NCI-H526 treated with DMSO at 0.1 percent for 48 hours (cell line): ENCODE measurements around the gene ZNF142.
A peak's percentile ranks its signal among the peaks of the same experiment; 100 is the strongest.

Source experiments
- DNase-seq: peaks from one replicate; lab custom pipeline; 2025; lab: John Stamatoyannopoulos, UW

Gene ZNF142

GRCh38 chr2:218659258-218659987, at the start of gene ZNF142, which contains the start of gene BCS1L:
TSS of gene ZNF142 (minus strand) at chr2:218659623. CDS start at chr2:218656429, 3,194 bp downstream.
TSS of gene BCS1L (plus strand) at chr2:218659683. CDS start at chr2:218660988, 1,305 bp downstream.
- DNase-seq, result peak; percentile 86

- DNase-seq, result no peak
Observed at GRCh38 chr2:218708086-218708485, 48.7 kb upstream of the ZNF142 start.

GRCh38 chr2:218703341-218703740, 43.9 kb upstream of the ZNF142 start:
- no peak for DNase-seq

- DNase-seq, result no peak
Observed at GRCh38 chr2:218701806-218702205, 42.4 kb upstream of the ZNF142 start.

GRCh38 chr2:218698885-218699284, 39.5 kb upstream of the ZNF142 start:
- DNase-seq, result no peak

- DNase-seq, result no peak
Observed at GRCh38 chr2:218694405-218695145, 35.2 kb upstream of the ZNF142 start.

- no peak for DNase-seq
Observed at GRCh38 chr2:218691234-218691633, 31.8 kb upstream of the ZNF142 start.

- peak; percentile 34 for DNase-seq
Observed at GRCh38 chr2:218687400-218688060, 28.1 kb upstream of the ZNF142 start.

- DNase-seq, result no peak
Observed at GRCh38 chr2:218680061-218680460, 20.6 kb upstream of the ZNF142 start.

GRCh38 chr2:218679119-218679518, 19.7 kb upstream of the ZNF142 start:
- DNase-seq, result no peak

GRCh38 chr2:218671654-218672566, 12.5 kb upstream of the ZNF142 start, which contains the start of the genes RNF25 and STK36:
TSS of gene RNF25 (minus strand) at chr2:218672002. CDS start at chr2:218671970, 32 bp downstream.
TSS of gene STK36 (plus strand) at chr2:218672086. CDS start at chr2:218672830, 744 bp downstream.
- peak; percentile 80 for DNase-seq

- no peak for DNase-seq
Observed at GRCh38 chr2:218671097-218671653, 11.8 kb upstream of the ZNF142 start.

- DNase-seq, result no peak
Observed at GRCh38 chr2:218664653-218665052, 5.2 kb upstream of the ZNF142 start.

- no peak for DNase-seq
Observed at GRCh38 chr2:218663901-218664300, 4.5 kb upstream of the ZNF142 start.

GRCh38 chr2:218662827-218663226, 3.4 kb upstream of the ZNF142 start:
- no peak for DNase-seq

- DNase-seq, result no peak
Observed at GRCh38 chr2:218662377-218662776, 3.0 kb upstream of the ZNF142 start.

- no peak for DNase-seq
Observed at GRCh38 chr2:218659988-218660358, 550 bp upstream of the ZNF142 start.

GRCh38 chr2:218658671-218659257, 659 bp downstream of the ZNF142 start:
- DNase-seq, result peak; percentile 12

GRCh38 chr2:218655751-218656150, 3.7 kb downstream of the ZNF142 start:
- DNase-seq, result no peak

GRCh38 chr2:218648787-218649100, 10.7 kb downstream of the ZNF142 start:
- no peak for DNase-seq
